GM19372 (cell line): ENCODE data around the gene KRT78.

Source experiments
- ATAC-seq: cut with Tn5 transposase; IDR thresholded peaks from one replicate; pipeline ENCODE4 v1.9.1; 2021; ENCODE audit warnings: mild to moderate bottlenecking, low read depth, moderate library complexity; ENCODE audit not compliant: unreplicated experiment

KRT78 gene

DNA sequence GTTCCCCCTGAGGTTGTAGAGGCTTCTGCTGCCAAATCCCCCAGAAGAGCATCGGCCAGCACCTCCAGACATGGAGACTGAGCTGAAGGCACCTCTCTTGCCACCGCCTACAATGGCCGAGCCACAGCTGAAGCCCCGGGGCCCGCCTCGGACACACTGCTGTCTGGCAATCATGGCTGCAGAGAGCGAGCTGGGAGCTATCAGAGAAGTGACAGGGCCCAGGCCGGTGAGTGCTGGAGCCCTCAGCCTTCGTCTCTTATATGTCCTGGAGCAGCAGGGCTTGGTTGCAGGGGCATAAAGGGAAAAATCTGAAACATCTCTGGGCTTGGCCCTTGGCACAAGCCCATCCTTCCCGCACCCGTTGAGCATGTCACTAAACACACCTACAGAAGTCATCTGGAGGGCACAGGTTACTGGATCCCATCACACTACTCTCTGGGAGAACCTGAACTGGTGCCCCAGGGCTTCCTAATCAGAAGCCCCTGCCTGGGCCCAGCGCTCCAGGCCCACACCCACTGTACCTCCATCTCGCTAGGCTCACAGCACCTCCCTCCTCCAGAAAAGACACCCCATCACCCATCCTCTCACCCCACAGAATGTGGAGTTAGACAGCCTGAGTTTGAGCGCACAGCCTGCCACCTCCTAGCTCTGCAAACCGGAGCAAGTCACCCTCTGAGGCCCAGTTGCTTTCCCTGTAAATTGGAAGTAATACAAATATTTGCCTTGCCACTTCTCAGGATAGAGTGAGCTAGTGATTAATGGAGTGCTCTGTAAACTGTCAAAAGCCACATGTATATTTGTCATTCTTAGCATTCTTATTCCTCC, 34.7 kb downstream of the KRT78 start, which contains the start of gene KRT4:
KRT4 (minus strand) TSS at position 232 of the 825 bp plus-strand sequence; CDS start at position 174, 58 bp downstream.
- ATAC-seq: no peak

DNA sequence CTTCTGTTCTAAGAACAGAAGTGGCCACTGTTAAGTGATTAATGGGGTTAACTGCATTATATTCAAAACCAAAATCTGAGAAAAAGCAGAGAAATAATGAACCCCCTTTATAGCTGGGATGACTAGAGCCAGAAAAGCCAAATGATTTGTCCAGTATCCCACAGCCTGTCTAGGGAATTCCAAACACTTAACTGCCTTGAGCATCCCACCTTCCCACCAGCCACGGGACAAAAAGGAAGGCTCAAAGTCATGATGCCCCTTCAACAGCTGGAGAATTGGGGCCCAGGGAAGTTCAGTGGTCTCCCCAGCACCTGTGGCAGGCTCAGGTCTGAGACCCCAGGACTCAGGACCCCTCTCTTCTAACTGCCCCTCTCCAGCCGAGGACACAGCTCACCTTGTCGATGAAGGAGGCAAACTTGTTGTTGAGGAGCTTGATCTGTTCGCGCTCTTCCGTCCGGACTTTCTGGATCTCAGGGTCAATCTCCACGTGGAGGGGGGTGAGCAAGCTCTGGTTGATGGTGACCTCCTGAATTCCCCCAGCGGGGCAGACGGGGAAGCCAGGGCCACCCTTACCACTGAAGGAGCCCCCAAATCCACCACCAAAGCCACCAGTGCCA, 35.5 kb downstream of the KRT78 start:
- no peak for ATAC-seq

DNA sequence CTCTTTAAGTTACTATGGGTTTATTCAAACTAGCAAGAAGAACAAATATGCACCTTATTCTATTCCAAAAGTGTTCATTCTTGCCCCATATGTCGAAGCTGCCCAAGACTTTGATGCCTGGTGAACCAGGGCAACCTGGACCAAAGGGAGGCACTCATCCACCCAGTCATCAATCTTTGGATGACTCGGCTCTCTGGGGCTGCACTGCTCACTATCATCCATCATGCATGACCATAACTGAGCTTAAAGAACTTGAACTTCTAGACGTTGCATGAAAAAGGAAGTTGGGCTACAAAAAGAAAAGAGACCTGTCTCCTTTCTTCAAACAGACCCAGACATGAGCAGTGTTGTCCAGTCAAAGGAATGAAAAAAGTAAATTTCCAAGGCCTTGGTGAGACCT, 36.0 kb downstream of the KRT78 start:
- ATAC-seq: no peak

DNA sequence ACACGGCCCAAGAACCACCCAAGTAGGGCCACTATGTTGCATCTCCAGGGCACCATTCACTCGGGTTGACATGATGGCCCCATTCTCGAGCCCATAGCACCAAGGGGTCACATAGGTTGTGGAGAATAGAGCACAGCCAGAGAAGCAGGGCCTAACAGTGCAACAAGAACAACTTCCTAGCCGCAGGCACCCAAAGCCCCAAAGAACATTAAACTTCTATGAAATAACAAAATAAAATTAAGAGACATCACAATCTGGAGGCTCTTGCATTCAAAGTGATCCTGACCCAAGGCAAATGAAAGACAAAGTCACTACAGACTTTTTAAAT, 36.8 kb downstream of the KRT78 start:
- ATAC-seq: no peak

DNA sequence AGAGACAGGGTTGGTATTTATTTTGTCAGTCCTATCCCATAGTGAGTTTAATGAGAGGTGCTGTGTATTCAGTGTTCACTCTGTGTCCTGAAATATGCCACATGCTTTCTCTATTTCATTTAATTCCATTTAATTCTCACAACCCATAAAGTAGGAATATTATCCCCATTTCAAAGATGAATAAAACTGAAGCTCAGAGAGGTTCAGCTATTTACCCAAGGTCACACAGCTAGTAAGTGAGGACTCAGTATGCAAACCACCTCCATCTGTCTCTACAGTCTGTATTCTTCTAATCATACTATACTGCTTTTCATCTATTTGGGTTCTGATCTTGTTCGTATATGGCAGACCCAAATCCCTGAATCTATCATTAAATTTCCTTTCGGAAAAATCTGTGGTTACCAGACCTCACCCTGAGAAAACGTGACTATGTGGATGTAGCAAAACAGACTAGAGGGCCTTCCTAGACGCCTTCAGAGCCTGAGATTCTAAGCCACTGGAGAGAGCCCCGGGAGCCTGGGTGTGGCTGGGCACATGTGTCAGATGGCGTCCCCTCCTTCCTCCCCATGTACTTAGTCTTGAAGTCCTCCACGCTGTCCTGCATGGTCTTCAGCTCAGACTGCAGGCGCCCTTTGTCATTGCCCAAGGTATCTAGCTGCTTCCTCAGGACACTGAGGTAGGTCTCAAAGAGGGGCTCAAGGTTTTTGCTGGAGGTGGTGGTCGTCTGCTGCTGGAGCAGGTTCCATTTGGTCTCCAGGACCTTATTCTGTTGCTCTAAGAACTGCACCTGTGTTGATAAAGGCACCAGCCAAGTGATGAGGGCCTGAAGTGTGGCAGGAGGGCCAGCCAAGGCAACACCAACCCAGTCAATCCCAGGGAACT, 37.4 kb downstream of the KRT78 start:
- ATAC-seq: no peak

DNA sequence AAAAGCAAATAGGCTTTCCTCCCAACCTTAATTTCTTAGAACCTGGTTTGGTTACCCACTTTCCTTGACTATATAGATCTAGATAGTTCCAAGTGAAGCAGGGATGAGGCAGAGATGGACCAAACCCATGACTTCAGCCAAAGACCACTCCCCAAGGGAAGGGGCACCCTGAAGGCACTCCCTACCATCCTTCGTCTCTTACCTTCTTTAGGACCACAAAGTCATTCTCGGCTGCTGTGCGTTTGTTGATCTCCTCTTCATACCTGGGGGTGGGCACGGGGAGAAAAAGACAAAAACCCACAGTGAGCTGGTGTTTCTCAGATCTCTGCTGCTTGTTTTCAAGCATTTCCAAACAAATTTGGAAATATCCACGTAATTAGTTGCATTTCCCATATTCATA, 38.2 kb downstream of the KRT78 start:
- no peak for ATAC-seq

DNA sequence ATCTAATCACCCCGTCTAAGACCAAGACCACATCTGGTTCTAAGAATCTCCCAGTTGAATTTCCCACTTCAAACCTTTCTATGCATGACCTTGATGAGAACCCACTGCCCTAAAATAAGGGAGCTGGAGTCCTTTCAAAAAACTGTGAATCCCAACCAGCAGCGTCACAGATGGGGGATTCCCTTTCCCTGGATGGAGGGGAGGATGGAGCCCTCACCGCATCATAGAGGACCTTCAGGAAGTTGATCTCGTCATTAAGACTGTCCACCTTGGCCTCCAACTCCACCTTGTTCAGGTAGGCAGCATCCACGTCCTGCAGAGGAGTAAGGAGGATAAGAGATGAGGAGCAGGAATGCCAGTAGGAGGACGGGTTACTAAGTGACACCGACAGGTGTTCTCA, 39.6 kb downstream of the KRT78 start:
- ATAC-seq: no peak

DNA sequence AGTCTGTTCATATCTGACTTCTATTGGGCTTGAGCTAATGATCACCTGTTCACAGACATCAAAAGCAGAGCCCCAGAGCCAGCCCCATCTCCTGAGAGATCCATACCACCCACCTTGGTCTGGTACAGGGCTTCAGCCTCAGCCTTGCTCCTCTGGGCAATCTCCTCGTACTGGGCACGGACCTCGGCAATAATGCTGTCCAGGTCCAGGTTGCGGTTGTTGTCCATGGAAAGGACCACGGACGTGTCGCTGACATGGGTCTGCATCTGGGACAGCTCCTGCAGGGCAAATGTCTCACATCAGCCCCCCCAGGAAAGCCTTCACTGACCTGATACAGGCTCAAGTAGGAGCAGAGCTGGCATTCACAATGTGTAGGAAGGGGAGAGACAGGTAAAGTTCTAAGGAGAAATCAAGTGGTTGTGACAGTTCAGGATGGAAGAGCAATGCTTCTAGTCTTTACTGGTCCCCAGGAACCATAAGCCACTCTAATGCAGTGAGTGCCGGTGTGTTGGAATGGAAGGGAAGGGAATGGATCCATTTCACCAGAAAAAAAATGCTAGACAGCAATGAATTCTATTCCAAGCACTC, 40.1 kb downstream of the KRT78 start:
- ATAC-seq: no peak

DNA sequence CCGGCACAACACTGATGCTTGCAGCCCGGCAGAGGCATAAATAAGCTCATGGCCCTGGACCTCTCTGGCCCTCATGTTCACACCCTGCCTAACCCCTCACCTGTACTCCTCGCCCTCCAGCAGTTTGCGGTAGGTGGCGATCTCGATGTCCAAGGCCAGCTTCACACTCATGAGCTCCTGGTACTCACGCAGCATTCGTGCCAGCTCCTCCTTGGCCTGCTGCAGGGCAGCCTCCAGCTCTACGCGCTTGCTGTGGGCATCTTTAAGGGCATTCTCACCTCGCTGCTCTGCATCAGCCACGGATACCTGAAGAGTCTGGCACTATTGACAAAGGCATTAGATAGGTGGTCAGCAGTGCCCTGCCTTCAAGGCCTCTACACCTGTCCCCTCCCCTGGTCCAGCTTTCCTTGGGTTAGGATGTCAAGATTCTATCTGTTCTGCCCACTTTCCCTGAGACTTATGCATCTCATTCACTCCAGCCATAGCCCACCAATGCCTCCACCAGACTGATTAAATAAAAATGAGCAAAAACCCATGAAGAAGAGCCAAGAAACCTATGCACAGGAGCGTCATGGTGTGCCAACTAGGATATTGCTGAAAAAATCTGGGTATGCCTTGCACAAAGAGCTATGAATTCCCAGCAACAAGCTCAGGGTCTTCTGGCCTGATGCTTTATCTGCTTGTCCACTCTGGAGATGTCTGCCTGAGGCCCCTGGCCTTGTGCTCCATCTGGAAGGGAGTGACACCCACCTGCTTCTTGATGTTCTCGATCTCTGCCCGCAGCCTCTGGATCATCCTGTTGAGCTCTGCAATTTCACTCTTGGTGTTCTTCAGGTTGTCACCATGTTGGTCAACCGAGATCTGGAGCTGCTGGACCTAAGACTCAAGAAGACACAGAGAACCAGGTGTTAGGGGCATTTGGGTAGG, 41.0 kb downstream of the KRT78 start:
- no peak for ATAC-seq

DNA sequence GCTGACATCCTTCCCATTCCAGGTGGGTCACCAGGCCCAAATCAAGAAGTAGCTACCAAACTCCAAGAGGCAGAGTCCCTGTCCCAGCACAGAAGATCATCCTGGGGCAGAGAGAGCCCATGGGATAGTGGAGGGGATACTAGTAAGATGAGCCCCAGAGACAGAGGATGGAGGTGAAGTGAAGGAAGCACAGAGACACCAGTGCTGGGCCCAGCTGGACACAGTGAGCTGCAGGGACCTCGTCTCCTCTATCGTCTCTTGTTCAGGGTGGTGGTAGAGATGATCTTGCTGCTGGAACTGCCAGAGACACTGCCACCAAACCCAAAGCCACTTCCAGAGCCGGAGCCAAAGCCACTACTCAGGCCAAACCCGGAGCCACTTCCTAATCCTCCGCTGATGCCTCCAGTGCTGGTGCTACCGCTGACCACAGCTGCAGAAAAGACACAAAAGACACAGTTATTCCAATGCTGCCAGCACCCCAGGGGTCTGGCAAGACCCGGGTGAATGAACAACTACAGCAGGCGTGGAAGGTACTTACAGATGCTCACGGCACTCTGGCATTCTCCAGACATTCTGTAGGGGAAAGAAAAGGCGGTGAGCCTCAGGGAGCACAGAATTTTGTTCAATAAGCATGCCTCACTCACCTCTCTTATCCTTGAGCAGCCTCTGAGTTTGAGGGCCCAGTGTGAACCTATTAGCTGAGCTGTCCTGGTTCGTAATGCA, 41.8 kb downstream of the KRT78 start:
- no peak for ATAC-seq

DNA sequence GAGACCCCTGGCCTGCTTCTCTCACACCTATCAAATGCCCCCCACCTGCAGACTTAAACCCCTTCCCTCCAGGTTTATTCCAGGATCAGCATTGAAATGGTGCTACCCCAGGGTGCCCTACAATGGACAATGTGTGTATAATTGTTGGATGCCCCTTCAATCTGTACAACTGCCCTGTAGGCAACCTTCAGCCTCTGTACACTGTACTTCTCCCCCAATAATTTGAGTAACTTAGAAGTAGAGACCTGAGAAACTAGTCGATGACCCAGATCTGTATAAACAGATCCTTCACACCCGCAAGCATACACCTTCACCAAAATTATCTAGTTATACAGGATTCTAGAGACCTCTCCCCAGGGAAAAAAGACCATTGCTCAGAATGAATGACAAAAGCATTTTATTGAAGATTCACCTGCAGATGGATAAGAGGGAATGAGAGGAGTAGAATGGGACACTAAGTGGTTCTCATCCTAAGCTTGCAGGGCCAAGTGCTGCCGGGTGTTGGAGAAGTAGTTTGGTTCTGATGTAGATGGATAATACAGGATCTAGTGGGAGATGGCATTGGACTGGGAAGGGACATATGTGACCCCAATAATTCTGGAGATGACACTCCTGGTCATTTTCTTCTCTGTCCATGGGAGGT, 42.5 kb downstream of the KRT78 start:
- no peak for ATAC-seq

DNA sequence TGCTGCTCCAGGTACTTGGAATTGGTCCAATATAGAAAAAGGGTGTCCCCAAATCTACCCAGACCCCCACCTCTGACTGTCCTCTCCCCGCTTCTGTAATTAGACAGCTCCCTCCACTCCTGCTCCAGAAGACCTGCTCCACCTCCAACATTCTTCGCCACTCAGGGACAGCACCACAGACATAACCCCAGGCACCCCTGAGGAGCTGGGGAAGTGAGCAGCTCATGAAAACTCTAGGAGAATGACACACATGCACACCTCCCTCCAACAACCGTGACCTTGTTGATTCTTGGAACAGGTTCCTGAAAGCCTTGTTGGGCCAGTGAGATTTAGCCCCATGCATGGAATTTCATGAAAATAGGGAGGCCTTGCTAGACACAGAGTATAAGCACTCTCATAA, 43.1 kb downstream of the KRT78 start:
- ATAC-seq: no peak

DNA sequence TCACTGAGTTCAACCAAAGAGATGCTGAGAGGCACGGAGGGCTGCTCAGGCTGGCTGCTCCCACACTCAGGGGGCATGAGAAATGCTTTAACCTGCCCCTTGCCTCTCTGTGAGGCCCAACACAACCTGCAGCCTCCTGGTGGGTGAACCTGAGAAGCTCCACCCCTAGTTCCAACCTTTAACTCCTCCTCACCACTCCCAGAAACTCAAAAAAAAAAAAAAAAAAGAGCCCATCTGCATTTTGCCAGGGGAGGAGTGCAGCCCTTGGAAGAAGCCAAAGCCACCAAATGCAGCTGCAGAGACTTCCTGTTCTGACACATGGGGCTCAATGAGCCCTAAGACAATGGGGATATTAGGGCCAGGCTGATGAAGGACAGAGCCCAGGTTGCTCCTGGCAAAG, 43.8 kb downstream of the KRT78 start:
- no peak for ATAC-seq

DNA sequence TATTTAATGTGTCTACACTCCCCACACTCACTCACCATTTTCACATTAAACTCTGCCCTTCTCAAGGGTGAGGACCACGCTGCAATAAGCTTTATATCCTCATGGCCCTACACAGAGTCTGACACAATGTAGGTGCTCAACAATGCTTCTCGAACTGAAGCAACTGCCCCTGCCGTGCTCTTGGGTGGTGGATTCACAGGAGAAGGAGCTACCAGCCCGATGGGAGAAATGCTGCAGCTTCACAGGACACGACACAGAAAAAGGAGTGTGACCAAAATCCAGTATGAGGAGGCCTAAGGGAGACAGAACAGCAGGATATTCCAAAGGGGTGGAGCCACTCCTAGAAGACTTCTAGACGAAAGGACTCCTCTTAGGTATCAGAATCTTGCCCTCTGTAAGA, 46.4 kb downstream of the KRT78 start:
- no peak for ATAC-seq

DNA sequence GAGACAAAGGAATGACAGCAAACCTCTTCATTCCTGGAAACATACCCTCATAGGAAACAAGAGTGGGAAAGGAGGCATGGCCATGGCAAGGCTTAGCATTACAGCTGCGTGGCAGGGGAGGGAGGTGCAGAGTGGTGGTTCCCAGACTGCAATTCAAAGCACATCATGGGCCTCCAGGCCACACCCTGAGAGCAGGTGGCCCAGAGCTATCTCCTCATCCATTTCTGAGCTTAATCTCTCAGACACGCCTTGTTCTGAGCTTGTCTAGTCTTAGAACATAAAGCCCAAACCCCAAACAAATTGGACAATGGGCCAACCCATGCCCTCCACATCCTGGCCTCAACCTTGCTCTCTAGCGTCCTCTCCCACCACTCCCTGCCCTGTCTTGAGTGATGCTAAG, 47.0 kb downstream of the KRT78 start:
- ATAC-seq: no peak

DNA sequence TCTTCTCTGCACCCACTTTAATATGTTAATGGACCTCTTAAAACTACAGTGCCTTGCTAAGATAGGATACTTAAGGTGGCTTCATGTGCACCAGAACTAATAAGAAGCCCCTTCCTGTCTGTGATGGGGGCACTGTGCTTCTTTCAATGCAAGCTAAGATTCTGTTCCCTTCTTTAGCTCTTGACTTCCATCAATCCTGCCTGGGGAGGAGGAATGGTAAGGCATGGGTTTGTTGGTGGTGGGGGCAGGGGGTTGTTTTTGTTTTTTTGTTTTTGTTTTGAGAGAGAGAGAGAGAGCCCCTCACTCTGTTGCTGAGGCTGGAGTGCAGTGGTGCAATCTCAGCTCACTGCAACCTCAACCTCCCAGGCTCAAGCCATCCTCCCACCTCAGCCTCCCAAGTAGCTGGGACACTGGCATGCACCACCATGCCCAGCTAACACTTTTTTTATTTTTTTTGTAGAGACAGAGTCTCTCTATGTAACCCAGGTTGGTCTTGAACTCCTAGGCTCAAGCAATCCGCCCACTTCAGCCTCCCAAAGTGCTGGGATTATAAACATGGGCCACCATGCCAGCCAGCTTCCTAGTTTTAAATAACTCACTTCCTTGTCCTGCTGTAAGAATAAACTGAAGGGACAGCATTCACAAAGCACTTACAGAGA, 48.4 kb downstream of the KRT78 start:
- ATAC-seq: no peak

DNA sequence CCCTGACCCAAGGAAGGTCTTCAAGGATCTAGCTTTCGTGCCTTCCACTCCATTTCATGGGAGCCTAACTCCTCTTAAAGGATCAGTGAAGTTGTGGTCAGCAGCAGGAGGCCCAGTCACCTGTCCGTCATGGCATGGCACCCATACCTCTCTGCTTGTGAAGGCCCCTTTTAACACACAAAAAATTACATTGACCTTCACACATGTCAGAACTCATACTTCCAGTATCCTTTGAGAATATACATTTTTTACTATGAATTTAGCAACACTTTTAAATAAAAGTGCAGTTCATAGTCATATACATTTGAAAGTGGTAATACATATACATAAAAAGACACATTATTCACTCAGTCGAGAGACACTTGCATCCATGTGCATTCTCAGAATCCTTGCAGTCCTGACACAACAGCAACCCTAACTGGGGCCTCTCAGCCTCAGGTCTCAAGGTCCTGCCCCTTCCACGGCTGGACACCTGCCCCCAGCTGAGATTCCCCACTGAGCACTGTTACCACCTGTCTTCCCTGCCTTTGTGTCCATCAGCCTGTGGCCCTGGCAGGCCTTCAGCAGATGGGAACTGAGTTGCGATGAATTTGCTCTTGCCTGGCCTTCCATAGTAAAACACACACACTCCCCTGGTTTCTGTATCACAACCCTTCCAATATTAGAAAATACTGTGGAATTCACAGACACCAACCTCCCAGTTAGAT, 49.1 kb downstream of the KRT78 start:
- no peak for ATAC-seq
